Hematopoietic multipotent progenitor cell treated with erythropoietin and hydrocortisone succinate and interleukin-3 and kit ligand, for 6 days (in vitro differentiated cells): ENCODE results near the gene NUBPL.
"Not testable (repeated sequence)": the region's sequence is repeated elsewhere in the genome, so short reads cannot be mapped to it uniquely, and the experiment has no call there.

ENCODE experiments used
- DNase-seq: peaks from one replicate; pipeline ENCODE4 v3.0.0-alpha.2; 2015

Gene NUBPL

GRCh38 chr14:31677630-31678029 is 116.4 kb downstream of the NUBPL start:
- no peak for DNase-seq

- no peak for DNase-seq
These were observed 117.4 kb downstream of the NUBPL start for GRCh38 chr14:31678421-31679249.

DNA sequence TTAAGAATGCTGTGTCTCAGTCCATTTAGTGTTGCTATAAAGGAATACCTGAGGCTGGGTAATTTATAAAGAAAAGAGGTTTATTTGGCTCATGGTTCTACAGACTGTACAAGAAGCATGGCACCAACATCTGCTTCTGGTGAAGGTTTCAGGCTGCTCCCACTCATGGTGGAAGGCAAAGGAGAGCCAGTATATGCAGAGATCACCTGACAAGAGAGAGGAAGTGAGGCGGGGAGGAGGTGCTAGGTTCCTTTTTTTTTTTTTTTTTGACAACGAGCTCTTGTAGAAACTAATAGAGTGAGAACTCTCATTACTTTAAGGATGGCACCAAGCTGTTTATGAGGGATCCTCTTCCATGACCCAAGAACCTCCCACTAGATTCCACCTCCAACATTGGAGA is 121.6 kb downstream of the NUBPL start:
- DNase-seq = no peak

DNA sequence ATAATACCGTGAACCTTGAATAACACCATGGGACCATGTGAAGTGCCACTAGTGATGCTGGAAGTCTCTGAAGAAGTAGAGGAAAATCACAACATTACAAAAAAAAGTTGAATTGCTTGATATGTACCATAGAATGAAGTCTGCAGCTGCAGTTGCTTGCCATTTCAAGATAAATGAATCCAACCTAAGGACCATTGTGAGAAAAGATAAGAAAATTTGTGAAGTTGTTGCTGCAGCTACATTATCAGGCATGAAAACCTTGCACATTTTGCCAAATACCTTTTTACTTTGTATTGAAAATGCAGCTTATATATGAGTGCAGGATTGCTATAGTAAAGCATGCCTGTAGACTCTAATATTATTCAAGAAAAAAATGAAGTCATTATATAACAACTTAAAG is 126.5 kb downstream of the NUBPL start:
- peak; percentile 49 for DNase-seq

GRCh38 chr14:31690056-31690455 is 128.9 kb downstream of the NUBPL start:
- peak; percentile 54 for DNase-seq

DNA sequence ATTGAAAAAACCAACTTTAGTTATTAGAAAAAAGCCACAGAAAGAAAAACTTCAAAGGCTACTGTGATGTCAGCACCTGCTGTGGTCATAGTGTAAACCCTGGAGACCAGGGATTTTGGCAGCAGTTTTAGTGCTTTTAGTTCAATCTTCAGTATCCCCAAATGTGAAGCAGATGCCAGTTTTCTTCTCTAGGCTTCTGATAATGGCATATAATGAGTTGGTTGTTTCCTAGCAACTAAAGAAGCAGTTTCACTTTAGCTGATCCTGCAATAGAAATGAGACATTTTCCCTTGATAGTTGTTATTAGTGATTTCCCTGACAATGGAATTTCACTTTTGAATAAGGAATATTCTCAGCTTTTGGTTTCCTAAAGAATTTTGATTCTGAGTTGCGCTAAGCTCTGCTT is 131.2 kb downstream of the NUBPL start:
- DNase-seq = peak; percentile 4

DNA sequence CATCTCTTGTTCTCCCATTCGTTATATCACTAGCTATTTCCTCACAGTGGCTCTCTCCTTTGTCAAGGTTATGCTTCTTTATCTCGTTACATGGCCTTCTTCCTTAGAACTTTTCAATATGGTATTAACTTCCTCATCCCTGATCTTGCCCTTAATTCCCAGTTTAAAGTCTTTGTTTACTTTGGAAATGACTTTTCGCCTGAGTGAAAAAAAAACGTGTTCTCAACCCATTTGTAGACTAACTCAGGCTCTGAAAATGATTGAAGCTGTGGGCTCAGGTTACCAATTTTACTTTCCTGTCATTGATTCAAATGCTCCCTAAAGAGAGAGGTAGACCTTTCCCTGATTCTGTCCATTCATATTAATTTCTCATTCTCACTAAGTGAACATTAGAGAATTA is 135.2 kb downstream of the NUBPL start:
- no peak for DNase-seq

GRCh38 chr14:31699809-31700208 is 138.6 kb downstream of the NUBPL start:
- no peak for DNase-seq

GRCh38 chr14:31700282-31701074 is 139.3 kb downstream of the NUBPL start:
- DNase-seq = no peak

DNA sequence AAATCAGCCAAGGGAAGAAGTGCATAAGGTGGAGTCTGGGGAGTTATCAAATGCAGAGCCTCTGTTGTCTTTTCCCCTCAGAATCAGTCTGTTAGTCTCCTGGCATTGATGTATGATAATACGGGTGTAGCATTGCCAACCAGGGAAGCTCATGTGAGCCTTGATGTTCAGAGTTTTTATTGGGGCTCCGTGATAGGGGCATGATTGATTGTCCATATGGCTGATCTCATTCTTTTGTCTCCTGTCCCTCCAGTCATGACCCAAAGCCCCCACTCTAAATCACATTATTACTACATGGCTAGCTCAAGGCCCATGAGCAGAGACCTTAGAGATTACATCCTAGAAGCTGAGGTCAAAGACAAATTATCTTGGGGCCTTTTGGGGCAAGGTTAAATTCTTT is 140.9 kb downstream of the NUBPL start:
- no peak for DNase-seq

DNA sequence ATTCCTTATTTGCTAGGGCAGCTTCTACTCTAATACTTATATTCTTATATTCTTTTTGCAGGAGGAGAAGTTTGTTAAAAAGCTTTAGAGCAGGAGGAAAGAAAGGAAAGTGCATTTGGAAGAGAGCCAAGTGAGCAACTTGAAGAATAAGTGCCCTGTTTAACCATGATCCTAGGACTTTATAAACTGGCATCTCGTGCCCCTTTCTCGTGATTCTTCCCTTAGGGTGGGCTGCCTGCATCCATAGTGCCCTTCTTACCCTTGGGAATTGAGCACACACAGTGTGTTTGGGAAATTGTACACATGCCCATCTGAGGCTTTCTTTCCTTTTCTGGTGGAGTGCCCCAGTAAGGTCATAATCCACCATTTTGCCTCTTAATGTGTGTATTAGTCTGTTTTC is 141.9 kb downstream of the NUBPL start:
- peak; percentile 3 for DNase-seq

GRCh38 chr14:31705731-31706130 is 144.5 kb downstream of the NUBPL start:
- no peak for DNase-seq

DNA sequence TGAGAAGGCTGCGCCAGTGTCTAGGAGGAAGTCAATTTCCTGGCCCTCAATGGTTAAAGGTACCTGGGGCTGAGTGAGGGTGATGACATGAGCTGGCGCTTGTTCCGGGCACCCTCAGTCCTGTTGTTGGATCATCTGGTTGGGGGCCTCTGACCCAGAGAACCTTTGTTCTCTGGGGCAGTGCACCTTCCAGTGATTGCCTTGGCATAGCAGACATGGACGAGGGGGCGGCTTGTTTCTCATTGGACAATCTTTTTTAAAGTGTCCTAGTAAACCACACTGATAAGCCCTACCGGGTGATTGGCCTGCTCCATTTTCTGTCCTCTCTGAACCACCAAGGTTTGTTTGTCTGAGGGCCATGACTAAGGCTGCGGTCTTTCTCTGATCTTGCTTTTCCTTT is 147.5 kb downstream of the NUBPL start:
- not testable (repeated sequence) for DNase-seq

DNA sequence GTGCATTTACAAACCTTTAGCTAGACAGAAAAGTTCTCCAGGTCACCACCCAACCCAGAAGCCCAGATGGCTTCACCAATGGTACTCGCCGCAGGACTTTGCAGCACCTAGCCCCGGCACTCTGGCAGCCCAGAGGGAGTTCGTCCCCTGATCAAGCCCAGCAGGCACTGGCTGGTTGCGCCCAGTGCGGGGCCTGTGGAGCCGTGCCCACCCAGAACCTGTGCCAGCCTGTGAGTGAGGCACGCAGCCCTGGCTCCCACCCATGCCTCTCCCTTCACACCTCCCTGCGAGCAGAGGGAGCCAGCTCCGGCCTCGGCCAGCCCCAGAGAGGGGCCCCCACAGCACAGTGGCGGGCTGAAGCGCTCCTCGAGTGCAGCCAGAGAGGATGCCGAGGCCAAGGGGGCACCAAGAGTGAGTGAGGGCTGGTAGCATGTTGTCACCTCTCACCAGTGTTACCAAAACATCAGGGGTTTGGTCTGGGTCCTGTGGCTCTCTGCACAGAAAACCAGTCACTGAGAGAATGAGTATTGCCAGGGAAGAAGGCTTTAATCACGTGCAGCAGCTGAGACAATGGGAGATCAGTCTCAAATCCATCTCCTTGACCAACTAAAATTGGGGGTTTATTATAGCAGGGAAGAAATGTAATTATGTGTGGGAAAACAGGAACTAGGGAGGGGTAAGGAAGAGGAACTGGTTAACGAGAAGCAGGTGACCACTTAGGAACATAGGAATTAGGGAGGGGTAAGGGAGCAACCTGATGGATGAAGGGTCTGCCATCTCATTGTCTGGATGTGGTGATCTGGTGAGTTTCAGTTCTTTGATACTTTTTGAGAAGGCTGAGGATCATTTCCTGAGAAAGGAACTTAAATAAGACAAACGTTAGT is 151.3 kb downstream of the NUBPL start:
- DNase-seq = no peak

- no peak for DNase-seq
These were observed 155.0 kb downstream of the NUBPL start for GRCh38 chr14:31716208-31716607.

DNA sequence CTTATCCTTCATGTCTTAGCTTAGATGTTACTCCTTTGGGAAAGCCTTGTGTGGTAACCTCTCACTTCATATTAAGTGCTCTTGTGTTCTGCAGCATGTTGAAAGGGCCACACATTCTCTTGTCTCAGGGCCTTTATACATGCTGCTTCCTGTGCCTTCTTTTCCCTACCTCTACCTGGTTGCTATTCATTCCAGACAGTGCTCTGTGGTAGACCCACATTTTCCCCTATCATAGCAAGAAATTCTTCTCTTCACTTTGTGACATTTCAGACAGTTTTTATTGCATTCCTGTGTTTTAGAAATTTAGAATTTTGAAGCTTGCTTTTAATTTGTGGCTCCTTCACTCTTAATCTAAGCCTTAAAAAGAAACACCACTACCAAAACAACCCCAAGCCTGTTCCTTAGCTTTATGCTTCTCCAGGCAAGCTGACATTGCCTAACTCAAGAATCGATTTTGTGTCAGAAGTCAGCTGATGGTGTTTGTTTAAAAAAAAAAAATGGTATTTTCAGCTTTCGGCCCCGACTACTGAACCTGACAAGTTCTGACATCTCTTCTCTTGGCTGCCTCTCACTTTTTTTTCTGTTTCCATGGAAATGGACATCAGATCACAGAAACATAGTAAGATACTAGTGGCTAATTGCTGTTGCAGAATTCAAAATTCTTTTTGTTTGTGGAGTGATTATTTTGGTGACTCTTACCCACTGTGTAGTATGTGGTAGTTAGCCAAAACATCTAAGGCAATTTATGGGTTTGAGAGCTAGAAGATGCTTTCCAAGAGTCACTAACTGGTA is 156.3 kb downstream of the NUBPL start:
- DNase-seq = no peak

DNA sequence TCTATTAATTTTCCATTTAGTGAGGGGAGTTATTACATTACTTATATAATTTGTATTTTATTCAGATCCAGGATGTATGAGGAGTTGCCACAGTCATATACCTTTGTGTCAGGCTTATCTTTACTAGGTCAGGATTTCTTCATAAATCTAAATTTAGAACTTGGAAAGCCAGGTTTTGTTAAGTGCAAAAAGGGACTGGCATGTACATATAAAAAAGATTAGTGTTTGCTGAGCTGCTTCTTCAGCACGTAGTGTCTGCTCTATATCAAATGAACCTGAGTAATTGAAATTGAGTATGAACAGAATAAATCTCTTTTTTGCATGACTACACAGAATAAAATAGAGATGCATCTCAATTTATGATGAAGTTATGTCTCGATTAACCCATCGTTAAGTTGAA is 157.4 kb downstream of the NUBPL start:
- no peak for DNase-seq

GRCh38 chr14:31718985-31719384 is 157.8 kb downstream of the NUBPL start:
- DNase-seq = no peak

- DNase-seq = no peak
These were observed 165.1 kb downstream of the NUBPL start for GRCh38 chr14:31726337-31726736.

DNA sequence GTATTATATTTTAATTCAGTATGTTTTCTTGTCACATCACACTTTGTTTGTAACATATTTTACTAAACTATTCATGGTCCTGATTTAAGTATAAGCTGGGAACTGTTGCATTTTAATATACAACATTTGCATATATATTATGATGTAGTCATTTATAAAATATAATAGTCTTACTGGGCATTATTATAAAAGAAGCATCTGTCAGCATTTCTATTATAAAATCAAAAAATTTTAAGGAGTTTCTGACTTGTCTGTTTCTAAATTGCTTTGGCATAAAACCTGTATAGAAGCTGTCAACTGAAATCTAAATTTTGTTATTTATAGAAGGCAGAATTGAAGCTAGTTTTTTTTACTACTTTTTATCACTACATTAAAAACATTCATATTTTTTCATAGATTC is 166.6 kb downstream of the NUBPL start:
- no peak for DNase-seq

DNA sequence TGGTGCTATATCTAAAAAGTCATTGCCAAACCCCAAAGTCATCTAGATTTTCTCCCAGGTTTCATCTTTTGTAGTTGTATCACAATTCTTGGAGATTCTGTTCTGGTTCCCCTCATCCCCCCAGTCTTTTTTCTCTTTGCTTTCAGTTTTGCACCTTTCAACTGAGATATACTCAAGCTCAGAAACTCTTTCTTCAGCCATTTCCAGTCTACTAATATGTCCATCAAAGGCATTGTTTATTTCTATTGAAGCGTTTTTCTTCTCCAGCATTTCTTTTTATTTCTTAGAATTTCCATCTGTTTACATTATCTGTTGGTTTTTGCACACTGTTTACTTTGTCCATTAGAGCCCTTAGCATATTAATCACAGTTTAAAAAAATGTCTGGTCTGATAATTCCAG is 179.5 kb downstream of the NUBPL start:
- DNase-seq = no peak

DNA sequence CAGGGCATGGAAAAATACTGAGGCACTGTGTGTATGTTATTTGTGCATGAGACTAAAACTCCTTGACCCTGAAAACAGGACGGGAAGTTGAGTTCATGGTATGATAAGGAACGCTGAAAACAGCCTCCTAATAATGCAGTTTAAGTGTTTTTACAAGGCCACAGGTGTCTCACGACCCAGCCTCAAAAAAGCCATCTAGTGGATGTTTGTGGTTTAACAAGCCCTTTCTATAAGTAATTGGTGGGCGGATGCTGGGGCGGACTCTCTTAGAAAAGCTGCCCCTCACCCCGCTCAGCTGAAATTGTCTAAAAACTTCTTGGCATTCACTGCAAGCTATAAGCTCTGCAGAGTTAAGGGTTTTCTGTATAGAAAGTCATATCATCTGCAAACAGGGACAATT is 184.5 kb downstream of the NUBPL start:
- peak; percentile 21 for DNase-seq
